Measurements from ENCODE around the gene MYL12B. TPM values are rescaled to one million over a fixed set of nuclear protein-coding genes. Genes with fewer than 3 reads are reported as not detected.

Gene MYL12B
- total RNA-seq, 4 donors from 2014 or later, result 261 to 505 (median 275) TPM

GRCh38 chr18:3248658-3249359 is 13.1 kb upstream of the MYL12B start:
- TF ChIP-seq, protein P1, sequence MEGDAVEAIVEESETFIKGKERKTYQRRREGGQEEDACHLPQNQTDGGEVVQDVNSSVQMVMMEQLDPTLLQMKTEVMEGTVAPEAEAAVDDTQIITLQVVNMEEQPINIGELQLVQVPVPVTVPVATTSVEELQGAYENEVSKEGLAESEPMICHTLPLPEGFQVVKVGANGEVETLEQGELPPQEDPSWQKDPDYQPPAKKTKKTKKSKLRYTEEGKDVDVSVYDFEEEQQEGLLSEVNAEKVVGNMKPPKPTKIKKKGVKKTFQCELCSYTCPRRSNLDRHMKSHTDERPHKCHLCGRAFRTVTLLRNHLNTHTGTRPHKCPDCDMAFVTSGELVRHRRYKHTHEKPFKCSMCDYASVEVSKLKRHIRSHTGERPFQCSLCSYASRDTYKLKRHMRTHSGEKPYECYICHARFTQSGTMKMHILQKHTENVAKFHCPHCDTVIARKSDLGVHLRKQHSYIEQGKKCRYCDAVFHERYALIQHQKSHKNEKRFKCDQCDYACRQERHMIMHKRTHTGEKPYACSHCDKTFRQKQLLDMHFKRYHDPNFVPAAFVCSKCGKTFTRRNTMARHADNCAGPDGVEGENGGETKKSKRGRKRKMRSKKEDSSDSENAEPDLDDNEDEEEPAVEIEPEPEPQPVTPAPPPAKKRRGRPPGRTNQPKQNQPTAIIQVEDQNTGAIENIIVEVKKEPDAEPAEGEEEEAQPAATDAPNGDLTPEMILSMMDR (IDR thresholded peaks at IDR 0.05; ENCODE audit: low read depth), result no peak

- TF ChIP-seq, protein P1 (IDR thresholded peaks at IDR 0.05; ENCODE audit: low read depth), result no peak
These were observed 11.5 kb upstream of the MYL12B start for GRCh38 chr18:3250237-3251107.

DNA sequence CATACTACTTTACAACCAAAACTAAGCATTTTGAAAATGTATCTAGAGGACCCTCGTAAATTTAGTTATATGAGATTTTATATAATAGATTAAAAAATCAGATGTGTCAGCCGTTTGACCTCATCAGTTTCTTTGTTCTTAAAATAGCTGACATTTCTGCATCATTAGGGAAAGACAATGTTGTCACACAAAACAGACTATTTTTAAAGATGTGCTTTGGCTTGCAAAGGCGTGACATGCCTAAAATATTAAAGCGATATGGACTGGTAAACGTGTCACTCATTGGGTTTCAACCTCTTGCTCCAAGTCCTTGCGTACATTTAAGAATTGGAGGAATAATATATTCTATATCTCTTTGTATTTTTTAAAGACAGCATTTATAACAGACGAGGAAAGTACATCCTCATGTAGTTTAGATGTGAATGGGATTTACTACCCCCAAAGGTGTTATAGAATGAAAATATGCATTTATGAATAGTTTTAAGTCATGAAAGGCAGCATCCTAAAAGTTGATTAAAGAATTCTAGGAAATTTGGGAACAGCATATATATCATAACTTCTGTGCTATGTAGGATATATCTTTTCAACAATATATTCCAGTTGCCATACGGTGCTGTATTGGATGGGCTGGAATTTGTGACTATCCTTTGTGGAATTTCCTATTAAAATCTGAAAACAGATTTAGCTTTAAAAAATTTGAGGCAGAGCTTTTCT is 10.5 kb upstream of the MYL12B start:
- TF ChIP-seq, protein P1 (IDR thresholded peaks at IDR 0.05; ENCODE audit: low read depth), result no peak

DNA sequence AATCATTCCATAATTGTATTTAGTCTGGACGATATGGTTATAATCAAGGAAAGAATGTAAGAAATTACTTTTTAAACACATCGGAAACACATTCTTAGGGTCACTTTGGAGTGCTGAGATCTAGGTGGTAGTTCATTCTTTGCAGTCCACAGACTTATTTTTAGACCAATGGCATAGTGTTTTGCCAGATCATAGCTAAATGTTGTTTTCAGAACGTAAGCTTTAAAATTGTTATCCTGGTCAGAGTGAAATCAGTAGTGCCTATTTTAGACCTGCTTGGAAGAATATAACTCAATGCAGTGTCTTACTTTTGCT is 10.0 kb upstream of the MYL12B start:
- TF ChIP-seq, protein P1 (IDR thresholded peaks at IDR 0.05; ENCODE audit: low read depth), result no peak

DNA sequence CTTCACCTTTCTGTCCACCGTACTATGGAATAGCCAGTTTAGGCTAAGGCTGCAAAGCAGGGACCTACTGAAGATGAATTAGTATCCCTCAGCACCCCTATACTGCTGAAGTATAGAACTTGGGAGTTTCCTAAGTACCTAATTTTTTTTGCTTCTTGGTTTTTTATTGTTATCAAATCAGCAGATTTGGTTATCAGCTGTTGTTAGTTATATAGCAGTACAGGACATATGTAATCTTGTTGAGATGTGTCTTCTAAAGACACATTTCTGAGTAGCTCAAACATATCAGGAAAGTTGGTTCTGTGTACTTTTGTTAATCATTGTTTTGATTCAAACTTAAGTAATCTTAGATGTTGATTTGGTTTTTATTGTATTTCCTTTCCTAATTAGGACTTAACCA is 9.1 kb upstream of the MYL12B start:
- TF ChIP-seq, protein P1 (IDR thresholded peaks at IDR 0.05; ENCODE audit: low read depth), result no peak

GRCh38 chr18:3254725-3255124 is 7.2 kb upstream of the MYL12B start:
- TF ChIP-seq, protein P1 (IDR thresholded peaks at IDR 0.05; ENCODE audit: low read depth), result no peak

All from subcutaneous adipose tissue (tissue), 4 donors.